AG04449 (cell line): ENCODE results near the gene STYK1.

ENCODE experiments used
- CTCF ChIA-PET: fragments of 350-600 bp; formaldehyde crosslinking; extraction: SDS; loops from one replicate; lab custom pipeline; 2021; ENCODE audit warnings: antibody characterized with exemption; lab: Yijun Ruan, JAX
- POLR2A ChIA-PET: fragments of 400-600, 350-600 bp; formaldehyde crosslinking; extraction: SDS; loops from one replicate; lab custom pipeline; 2020; ENCODE audit warnings: antibody characterized with exemption, inconsistent platforms; lab: Yijun Ruan, JAX
- DNase-seq: peaks from one replicate; pipeline ENCODE4 v3.0.0-alpha.2; 2010; ENCODE audit warnings: low read depth, low spot score
- H3K4me3 ChIP-seq: 2 replicates; pipeline ENCODE4 v1.5.1; 2011; ENCODE audit warnings: low read depth, mild to moderate bottlenecking, control low read depth, low read length
- TF ChIP-seq, protein P1 (sequence below): IDR thresholded peaks from one replicate; pipeline ENCODE4 v1.5.1; 2011; ENCODE audit warnings: mild to moderate bottlenecking, moderate library complexity, low read length, control low read depth, inconsistent platforms; ENCODE audit not compliant: insufficient read depth; ENCODE audit errors: missing control alignments

The STYK1 gene, protein sequence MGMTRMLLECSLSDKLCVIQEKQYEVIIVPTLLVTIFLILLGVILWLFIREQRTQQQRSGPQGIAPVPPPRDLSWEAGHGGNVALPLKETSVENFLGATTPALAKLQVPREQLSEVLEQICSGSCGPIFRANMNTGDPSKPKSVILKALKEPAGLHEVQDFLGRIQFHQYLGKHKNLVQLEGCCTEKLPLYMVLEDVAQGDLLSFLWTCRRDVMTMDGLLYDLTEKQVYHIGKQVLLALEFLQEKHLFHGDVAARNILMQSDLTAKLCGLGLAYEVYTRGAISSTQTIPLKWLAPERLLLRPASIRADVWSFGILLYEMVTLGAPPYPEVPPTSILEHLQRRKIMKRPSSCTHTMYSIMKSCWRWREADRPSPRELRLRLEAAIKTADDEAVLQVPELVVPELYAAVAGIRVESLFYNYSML

DNA sequence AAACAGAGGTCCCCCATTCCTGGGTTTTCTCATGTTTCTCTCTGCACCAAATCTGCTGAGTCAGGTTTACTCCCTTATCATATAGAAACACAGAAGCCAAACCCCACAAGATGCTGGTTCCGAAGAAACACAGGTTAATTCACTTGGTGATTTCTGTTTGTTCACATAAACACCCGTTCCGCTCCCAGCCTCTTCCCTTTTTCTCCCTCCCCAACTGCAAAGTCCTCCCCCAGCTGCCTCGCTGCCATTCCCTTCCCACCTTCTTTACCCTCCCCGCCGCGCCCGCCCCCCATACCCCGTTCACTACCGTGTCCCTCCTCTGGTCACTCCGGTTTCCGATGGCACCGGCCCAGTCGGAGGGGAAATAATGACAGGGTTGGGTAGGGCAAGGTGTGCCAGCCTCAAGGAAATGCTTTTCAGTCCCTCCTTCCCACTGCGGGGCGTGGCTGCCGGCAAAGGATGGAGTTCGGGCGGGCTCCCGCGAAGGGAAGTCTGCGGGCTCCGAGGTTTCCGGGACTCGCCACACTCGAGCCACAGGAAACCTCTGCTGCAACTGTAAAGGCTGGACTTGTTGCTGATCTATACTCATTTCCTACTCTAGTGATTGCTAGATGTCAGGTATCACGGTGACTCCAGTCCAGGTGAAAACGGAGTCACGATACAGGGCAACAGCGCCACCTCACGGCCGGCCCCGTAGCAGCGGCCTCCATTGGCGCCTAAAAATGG, at the start of gene STYK1:
Gene STYK1 (minus strand): TSS at position 394 of the 726 bp plus-strand sequence. CDS start 39,434 bp downstream, outside the sequence.
- ChIA-PET CTCF (interaction anchor here (0.6 to 2.1 kb wide), 3 partner anchors 8 to 23 kb away, joined by 3 to 8 read pairs (median 3); no protein-coding TSS in a partner anchor), POLR2A (no interaction called here)
- no peak for DNase-seq
- TF ChIP-seq, protein P1, sequence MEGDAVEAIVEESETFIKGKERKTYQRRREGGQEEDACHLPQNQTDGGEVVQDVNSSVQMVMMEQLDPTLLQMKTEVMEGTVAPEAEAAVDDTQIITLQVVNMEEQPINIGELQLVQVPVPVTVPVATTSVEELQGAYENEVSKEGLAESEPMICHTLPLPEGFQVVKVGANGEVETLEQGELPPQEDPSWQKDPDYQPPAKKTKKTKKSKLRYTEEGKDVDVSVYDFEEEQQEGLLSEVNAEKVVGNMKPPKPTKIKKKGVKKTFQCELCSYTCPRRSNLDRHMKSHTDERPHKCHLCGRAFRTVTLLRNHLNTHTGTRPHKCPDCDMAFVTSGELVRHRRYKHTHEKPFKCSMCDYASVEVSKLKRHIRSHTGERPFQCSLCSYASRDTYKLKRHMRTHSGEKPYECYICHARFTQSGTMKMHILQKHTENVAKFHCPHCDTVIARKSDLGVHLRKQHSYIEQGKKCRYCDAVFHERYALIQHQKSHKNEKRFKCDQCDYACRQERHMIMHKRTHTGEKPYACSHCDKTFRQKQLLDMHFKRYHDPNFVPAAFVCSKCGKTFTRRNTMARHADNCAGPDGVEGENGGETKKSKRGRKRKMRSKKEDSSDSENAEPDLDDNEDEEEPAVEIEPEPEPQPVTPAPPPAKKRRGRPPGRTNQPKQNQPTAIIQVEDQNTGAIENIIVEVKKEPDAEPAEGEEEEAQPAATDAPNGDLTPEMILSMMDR = peak; percentile 95
- H3K4me3 ChIP-seq = peak within 1 kb of the TSS; percentile 70

DNA sequence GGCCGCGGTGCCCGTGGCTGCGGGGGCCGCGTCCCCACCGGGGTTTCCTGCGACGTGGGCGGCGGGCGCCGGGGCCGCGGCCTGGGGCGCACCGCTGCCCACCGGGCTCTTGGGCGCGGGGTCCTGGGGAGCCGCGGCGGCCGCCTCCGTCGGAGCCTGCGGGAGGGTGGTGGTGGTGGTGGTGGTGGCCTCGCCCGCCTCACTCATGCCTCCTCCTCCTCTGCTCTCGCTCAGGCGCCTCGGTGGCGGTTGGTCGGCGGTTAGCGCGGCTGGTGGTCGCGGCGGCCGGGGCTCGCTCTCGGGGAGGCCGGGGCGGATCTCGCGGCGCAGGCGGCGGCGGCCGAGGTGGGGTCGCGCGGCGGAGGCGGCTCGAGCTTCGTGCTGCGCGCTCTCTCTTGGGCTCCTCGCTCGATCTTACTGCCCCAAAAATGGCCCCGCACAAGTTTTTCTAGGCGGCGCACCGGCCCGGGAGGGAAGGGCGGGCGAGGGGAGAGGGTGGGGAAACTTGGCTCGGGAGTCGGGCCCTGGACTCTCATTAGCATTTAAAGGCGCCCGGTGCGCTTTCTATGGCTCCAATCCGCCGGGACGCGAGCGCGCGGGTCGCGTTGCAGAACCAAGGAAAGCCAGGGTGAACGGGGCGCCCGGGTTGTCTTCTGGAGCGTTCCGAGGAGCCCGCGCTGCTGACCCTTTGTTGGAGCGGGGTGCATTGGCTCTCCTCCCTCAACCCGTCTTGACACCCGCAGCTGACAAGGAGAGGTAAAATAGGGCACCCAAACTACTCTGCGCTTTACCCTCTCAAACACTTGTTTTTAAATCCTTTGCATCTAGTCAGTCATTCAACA, 49.3 kb upstream of the STYK1 start, which contains the start of gene YBX3:
Gene YBX3 (minus strand): TSS at position 419 of the 842 bp plus-strand sequence. CDS start 212 bp downstream, at position 207.
- peak within 1 kb of the TSS; percentile 84 for H3K4me3 ChIP-seq
- POLR2A ChIA-PET = interaction anchor here (1.0 to 1.6 kb wide), 2 partner anchors 26 to 358 kb away, joined by 3 read pairs; no protein-coding TSS in a partner anchor
- DNase-seq = no peak
- TF ChIP-seq, protein P1 = no peak
- CTCF ChIA-PET = interaction anchor here (1.0 to 3.6 kb wide), 2 partner anchors 24 to 27 kb away, joined by 3 to 31 read pairs; no protein-coding TSS in a partner anchor

DNA sequence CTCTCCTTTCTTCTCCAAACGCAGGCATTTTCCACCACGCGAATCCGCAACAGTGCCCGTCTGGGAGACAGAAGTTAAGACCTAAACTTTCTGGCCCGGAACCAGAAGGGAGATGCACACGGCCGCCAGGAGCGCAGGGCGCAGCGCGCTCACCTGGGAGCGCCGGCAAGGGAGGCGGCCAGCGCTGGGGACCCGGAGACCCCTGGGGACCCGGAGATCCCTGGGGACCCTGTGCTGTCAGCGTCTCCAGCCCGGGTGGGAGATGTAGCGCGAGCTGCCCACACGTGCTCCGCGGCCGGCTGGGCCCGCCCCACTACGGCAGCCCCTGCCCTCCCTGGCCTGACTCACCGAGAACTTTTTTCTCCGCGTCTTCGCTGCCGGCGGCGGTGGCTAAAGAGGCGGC, 48.7 kb upstream of the STYK1 start:
- TF ChIP-seq, protein P1 = no peak
- POLR2A ChIA-PET = interaction anchor here (1.0 to 1.6 kb wide), 2 partner anchors 27 to 358 kb away, joined by 3 read pairs; no protein-coding TSS in a partner anchor
- peak overlapping the region; percentile 84 for H3K4me3 ChIP-seq
- no peak for DNase-seq
- CTCF ChIA-PET = interaction anchor here (3.6 kb wide), 1 partner anchor 27 kb away, joined by 31 read pairs; no protein-coding TSS in a partner anchor

DNA sequence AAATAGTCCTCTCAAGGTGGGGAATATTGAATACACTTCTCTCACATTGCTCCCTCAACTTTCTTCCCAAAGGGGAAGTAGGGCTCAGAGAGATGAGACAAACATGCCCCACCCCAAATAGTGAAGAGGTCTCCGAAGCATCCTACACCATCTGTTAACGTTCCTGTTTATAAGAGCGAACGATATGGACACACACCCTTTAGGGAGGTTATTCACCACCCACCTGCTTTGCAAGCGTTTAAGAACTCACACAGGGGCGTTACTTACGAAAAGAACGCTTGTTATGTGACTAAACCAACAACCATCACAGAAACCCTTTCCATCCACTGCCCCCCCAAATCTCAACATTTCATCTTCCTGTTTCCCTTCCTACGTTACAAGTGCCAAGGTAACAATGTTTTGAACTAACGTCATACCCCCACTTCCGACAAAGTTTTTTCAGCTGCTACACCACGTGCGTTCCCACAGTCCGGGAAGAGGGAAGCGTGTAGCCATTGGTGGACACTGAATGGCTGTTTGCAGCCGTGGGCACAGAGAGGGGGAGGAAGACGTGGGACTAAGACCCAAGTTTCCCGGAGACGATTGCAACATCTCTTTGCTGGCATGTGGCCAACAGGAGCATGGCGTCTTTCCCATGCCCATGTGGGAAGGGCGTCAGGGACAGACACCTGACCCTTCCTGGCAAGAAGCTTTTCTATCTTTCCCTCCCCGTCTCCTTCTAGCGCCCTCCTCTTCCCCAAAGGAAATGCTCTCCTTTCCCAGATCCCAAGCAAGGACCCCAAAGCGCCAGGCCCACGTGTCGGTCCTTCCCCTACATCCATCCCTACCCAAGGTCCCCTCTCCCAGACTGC, 48.0 kb upstream of the STYK1 start:
- TF ChIP-seq, protein P1 = no peak
- ChIA-PET POLR2A (no interaction called here), CTCF (interaction anchor here (1.0 kb wide), 1 partner anchor 28 kb away, joined by 3 read pairs; no protein-coding TSS in a partner anchor)
- peak overlapping the region; percentile 84 for H3K4me3 ChIP-seq
- peak; percentile 91 for DNase-seq
